WTC11 (cell line): ENCODE measurements around the gene GRIA4.

Experiments used
- ATF2 ChIP-seq: sonication (generic); formaldehyde crosslinking; IDR thresholded peaks from 2 replicates; pipeline ENCODE4 v1.8.1; 2022; ENCODE audit warnings: low read depth, missing genetic modification reagents, borderline replicate concordance
- CTCF ChIP-seq: fragments of 200-600 bp; IDR thresholded peaks from 2 replicates; pipeline ENCODE4 v1.8.0; 2022; ENCODE audit warnings: antibody characterized with exemption
- EMX1 ChIP-seq: fragments of 250-450 bp; sonication (Bioruptor Pico); IDR thresholded peaks from 2 replicates; pipeline ENCODE4 v1.8.0; 2021; ENCODE audit warnings: mild to moderate bottlenecking
- FOXK1 ChIP-seq: sonication (generic); formaldehyde crosslinking; IDR thresholded peaks from 2 replicates; pipeline ENCODE4 v1.8.0; 2022; ENCODE audit warnings: mild to moderate bottlenecking, moderate library complexity, missing genetic modification reagents
- FOXP4 ChIP-seq: sonication (generic); formaldehyde crosslinking; IDR thresholded peaks from 2 replicates; pipeline ENCODE4 v1.8.0; 2022; ENCODE audit warnings: mild to moderate bottlenecking, missing genetic modification reagents
- KAT7 ChIP-seq: sonication (generic); formaldehyde crosslinking; IDR thresholded peaks from 2 replicates; pipeline ENCODE4 v1.8.1; 2023; ENCODE audit warnings: missing genetic modification reagents, mild to moderate bottlenecking, borderline replicate concordance
- NR2C2 ChIP-seq: sonication (generic); formaldehyde crosslinking; IDR thresholded peaks from 2 replicates; pipeline ENCODE4 v1.8.0; 2022; ENCODE audit warnings: mild to moderate bottlenecking, missing genetic modification reagents
- ZNF317 ChIP-seq: sonication (generic); formaldehyde crosslinking; IDR thresholded peaks from 2 replicates; pipeline ENCODE4 v1.8.1; 2023; ENCODE audit warnings: low read depth, mild to moderate bottlenecking, moderate library complexity, missing genetic modification reagents, borderline replicate concordance

GRCh38 chr11:105783216-105783615 is 173.3 kb downstream of the GRIA4 start:
- TF ChIP-seq CTCF (no peak), EMX1 (CRISPR knock-in tag) (no peak), FOXK1 (CRISPR knock-in tag) (no peak), NR2C2 (CRISPR knock-in tag) (no peak), ATF2 (CRISPR knock-in tag) (no peak), KAT7 (CRISPR knock-in tag) (no peak), ZNF317 (CRISPR knock-in tag) (no peak), FOXP4 (CRISPR knock-in tag) (no peak)
